NCI-H2171 treated with DMSO at 0.1 percent for 48 hours (cell line): ENCODE results near the gene FMNL3.
"Not testable (repeated sequence)": the region's sequence is repeated elsewhere in the genome, so short reads cannot be mapped to it uniquely, and the experiment has no call there.

Source experiments
- DNase-seq: peaks from one replicate; lab custom pipeline; 2025; lab: John Stamatoyannopoulos, UW

FMNL3 gene

GRCh38 chr12:49707128-49707811 lies at the start of gene FMNL3:
Gene FMNL3, minus strand, starts transcription at chr12:49707405. Its CDS starts 225 bp downstream, at chr12:49707180.
- DNase-seq, result peak; percentile 85

GRCh38 chr12:49750996-49751393 lies 43.8 kb upstream of the FMNL3 start:
- DNase-seq, result no peak

GRCh38 chr12:49750027-49750995 lies 43.1 kb upstream of the FMNL3 start:
- DNase-seq, result peak; percentile 44

GRCh38 chr12:49748800-49749199 lies 41.6 kb upstream of the FMNL3 start:
- no peak for DNase-seq

- no peak for DNase-seq
These were observed 41.1 kb upstream of the FMNL3 start for GRCh38 chr12:49748306-49748705.

GRCh38 chr12:49744363-49744885 lies 37.2 kb upstream of the FMNL3 start:
- DNase-seq, result no peak

GRCh38 chr12:49741882-49742620 lies 34.8 kb upstream of the FMNL3 start:
- DNase-seq, result peak; percentile 71

- DNase-seq, result peak; percentile 100
These were observed 34.0 kb upstream of the FMNL3 start, which contains the start of gene TMBIM6 for GRCh38 chr12:49740930-49741881. Gene TMBIM6, plus strand, starts transcription at chr12:49741557. Its CDS starts 10,937 bp downstream, at chr12:49752494.

- DNase-seq, result not testable (repeated sequence)
These were observed 33.1 kb upstream of the FMNL3 start for GRCh38 chr12:49740277-49740676.

- not testable (repeated sequence) for DNase-seq
These were observed 31.5 kb upstream of the FMNL3 start for GRCh38 chr12:49738721-49739120.

GRCh38 chr12:49734900-49735299 lies 27.7 kb upstream of the FMNL3 start:
- DNase-seq, result not testable (repeated sequence)

- no peak for DNase-seq
These were observed 26.2 kb upstream of the FMNL3 start for GRCh38 chr12:49733219-49734017.

GRCh38 chr12:49730568-49731101 lies 23.4 kb upstream of the FMNL3 start:
- DNase-seq, result no peak

- DNase-seq, result no peak
These were observed 22.8 kb upstream of the FMNL3 start for GRCh38 chr12:49730050-49730449.

GRCh38 chr12:49728446-49728845 lies 21.2 kb upstream of the FMNL3 start:
- no peak for DNase-seq

- not testable (repeated sequence) for DNase-seq
These were observed 14.2 kb upstream of the FMNL3 start for GRCh38 chr12:49721355-49721754.

- no peak for DNase-seq
These were observed 13.0 kb upstream of the FMNL3 start for GRCh38 chr12:49720214-49720613.

- DNase-seq, result not testable (repeated sequence)
These were observed 10.6 kb upstream of the FMNL3 start for GRCh38 chr12:49717800-49718199.

- no peak for DNase-seq
These were observed 9.3 kb upstream of the FMNL3 start for GRCh38 chr12:49716553-49716952.

- DNase-seq, result not testable (repeated sequence)
These were observed 6.7 kb upstream of the FMNL3 start for GRCh38 chr12:49713952-49714351.
